WTC11 (cell line): ENCODE results near the gene DCLK1. TPM values are rescaled to one million over a fixed set of nuclear protein-coding genes. Genes with fewer than 3 reads are reported as not detected.

ENCODE experiments used
- ATAC-seq: fragments of 200-7000 bp; cut with Tn5 transposase; 2 replicates; pipeline ENCODE4 v1.10.0; 2021; ENCODE audit warnings: mild to moderate bottlenecking, moderate library complexity
- CTCF ChIA-PET: fragments of 300-600 bp; sonication (Branson Sonifier 250); formaldehyde crosslinking; loops from one replicate; lab custom pipeline; 2021; ENCODE audit warnings: antibody characterized with exemption; lab: Charles Lee
- POLR2A ChIA-PET: fragments of 350-600 bp; sonication (Branson Sonifier 250); formaldehyde crosslinking; loops from one replicate; lab custom pipeline; 2021; ENCODE audit warnings: antibody characterized with exemption; lab: Charles Lee
- DNase-seq: peaks from one replicate; pipeline ENCODE4 v3.0.0; 2021; ENCODE audit warnings: low spot score
- H3K27ac Mint-ChIP-seq: 2 replicates; pipeline ENCODE4 v1.8.0; 2021; ENCODE audit warnings: mixed read lengths
- H3K27me3 Mint-ChIP-seq: 2 replicates; pipeline ENCODE4 v1.8.0; 2021; ENCODE audit warnings: low read depth, mild to moderate bottlenecking, moderate library complexity, mixed read lengths
- H3K36me3 Mint-ChIP-seq: 2 replicates; pipeline ENCODE4 v1.8.0; 2021; ENCODE audit warnings: mixed read lengths
- H3K4me1 Mint-ChIP-seq: 2 replicates; pipeline ENCODE4 v1.8.0; 2022; ENCODE audit warnings: mixed read lengths
- H3K4me3 Mint-ChIP-seq: 2 replicates; pipeline ENCODE4 v1.8.0; 2021; ENCODE audit warnings: mild to moderate bottlenecking, moderate library complexity, mixed read lengths
- H3K9me3 Mint-ChIP-seq: 2 replicates; pipeline ENCODE4 v1.8.0; 2021; ENCODE audit warnings: mixed read lengths
- CREB1 ChIP-seq: sonication (generic); formaldehyde crosslinking; IDR thresholded peaks from 2 replicates; pipeline ENCODE4 v1.8.0; 2023; ENCODE audit warnings: mild to moderate bottlenecking, missing genetic modification reagents
- ELF4 ChIP-seq: sonication (generic); formaldehyde crosslinking; IDR thresholded peaks from 2 replicates; pipeline ENCODE4 v1.8.1; 2022; ENCODE audit warnings: low read depth, mild to moderate bottlenecking, moderate library complexity, missing genetic modification reagents
- ESRRA ChIP-seq: sonication (generic); formaldehyde crosslinking; IDR thresholded peaks from 2 replicates; pipeline ENCODE4 v1.8.1; 2022; ENCODE audit warnings: mild to moderate bottlenecking, missing genetic modification reagents, borderline replicate concordance
- GTF2I ChIP-seq: fragments of 250-450 bp; sonication (Bioruptor Pico); conservative IDR thresholded peaks from 2 replicates; pipeline ENCODE4 v1.4.0; 2021; ENCODE audit warnings: mild to moderate bottlenecking
- MYBL2 ChIP-seq: sonication (generic); formaldehyde crosslinking; IDR thresholded peaks from 2 replicates; pipeline ENCODE4 v1.8.1; 2023; ENCODE audit warnings: mild to moderate bottlenecking, moderate library complexity, missing genetic modification reagents
- TEAD1 ChIP-seq: sonication (generic); formaldehyde crosslinking; IDR thresholded peaks from 2 replicates; pipeline ENCODE4 v1.8.0; 2022; ENCODE audit warnings: mild to moderate bottlenecking, missing genetic modification reagents
- ZNF219 ChIP-seq: sonication (generic); formaldehyde crosslinking; IDR thresholded peaks from 2 replicates; pipeline ENCODE4 v1.8.0; 2023; ENCODE audit warnings: missing genetic modification reagents, mild to moderate bottlenecking, borderline replicate concordance
- ZNF232 ChIP-seq: sonication (generic); formaldehyde crosslinking; IDR thresholded peaks from 2 replicates; pipeline ENCODE4 v1.8.0; 2022; ENCODE audit warnings: mild to moderate bottlenecking, missing genetic modification reagents
- ZNF416 ChIP-seq: fragments of 250-450 bp; sonication (Bioruptor Pico); IDR thresholded peaks from 2 replicates; pipeline ENCODE4 v1.9.0; 2021; ENCODE audit warnings: mild to moderate bottlenecking, inconsistent platforms
- total RNA-seq: library from RNA; stranded (reverse); gene quantifications from 3 replicates; pipeline ENCODE4 v1.2.3, GENCODE V29; 2021
- TF ChIP-seq, protein P1 (sequence below): sonication (generic); formaldehyde crosslinking; IDR thresholded peaks from 2 replicates; pipeline ENCODE4 v1.8.0; 2022; ENCODE audit warnings: missing genetic modification reagents
- TF ChIP-seq, protein P2 (sequence below): sonication (generic); formaldehyde crosslinking; IDR thresholded peaks from 2 replicates; pipeline ENCODE4 v1.8.0; 2022; ENCODE audit warnings: mild to moderate bottlenecking, missing genetic modification reagents
- TF ChIP-seq, protein P3 (sequence below): sonication (generic); formaldehyde crosslinking; IDR thresholded peaks from 2 replicates; pipeline ENCODE4 v1.8.1; 2023; ENCODE audit warnings: mild to moderate bottlenecking, missing genetic modification reagents, borderline replicate concordance
- TF ChIP-seq, protein P4 (sequence below): fragments of 250-450 bp; sonication (Bioruptor Pico); IDR thresholded peaks from 2 replicates; pipeline ENCODE4 v1.9.0; 2021; ENCODE audit warnings: mild to moderate bottlenecking

Gene DCLK1
- total RNA-seq, 1 experiment from 2014 or later: 18.5 TPM

DNA sequence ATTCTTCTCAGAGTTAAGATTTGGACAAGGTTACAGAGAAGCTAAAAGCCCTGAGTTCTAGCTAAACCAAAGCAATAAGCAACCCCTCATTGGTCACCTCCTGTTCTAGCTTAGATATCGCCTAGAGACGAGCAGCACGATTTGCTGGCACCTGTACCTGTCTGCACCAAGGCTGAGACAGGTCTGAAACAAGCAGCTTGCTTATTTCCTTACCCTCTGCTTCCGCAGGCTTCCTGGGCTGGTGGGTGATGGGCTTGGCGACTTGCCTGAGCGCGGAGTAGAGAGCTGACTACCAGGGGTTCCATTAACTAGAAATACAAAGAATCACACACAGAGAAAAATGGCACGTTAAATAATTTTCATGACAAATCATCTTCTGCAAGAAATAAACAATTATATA is 276.9 kb downstream of the DCLK1 start (continued):
- TF ChIP-seq, protein P1, sequence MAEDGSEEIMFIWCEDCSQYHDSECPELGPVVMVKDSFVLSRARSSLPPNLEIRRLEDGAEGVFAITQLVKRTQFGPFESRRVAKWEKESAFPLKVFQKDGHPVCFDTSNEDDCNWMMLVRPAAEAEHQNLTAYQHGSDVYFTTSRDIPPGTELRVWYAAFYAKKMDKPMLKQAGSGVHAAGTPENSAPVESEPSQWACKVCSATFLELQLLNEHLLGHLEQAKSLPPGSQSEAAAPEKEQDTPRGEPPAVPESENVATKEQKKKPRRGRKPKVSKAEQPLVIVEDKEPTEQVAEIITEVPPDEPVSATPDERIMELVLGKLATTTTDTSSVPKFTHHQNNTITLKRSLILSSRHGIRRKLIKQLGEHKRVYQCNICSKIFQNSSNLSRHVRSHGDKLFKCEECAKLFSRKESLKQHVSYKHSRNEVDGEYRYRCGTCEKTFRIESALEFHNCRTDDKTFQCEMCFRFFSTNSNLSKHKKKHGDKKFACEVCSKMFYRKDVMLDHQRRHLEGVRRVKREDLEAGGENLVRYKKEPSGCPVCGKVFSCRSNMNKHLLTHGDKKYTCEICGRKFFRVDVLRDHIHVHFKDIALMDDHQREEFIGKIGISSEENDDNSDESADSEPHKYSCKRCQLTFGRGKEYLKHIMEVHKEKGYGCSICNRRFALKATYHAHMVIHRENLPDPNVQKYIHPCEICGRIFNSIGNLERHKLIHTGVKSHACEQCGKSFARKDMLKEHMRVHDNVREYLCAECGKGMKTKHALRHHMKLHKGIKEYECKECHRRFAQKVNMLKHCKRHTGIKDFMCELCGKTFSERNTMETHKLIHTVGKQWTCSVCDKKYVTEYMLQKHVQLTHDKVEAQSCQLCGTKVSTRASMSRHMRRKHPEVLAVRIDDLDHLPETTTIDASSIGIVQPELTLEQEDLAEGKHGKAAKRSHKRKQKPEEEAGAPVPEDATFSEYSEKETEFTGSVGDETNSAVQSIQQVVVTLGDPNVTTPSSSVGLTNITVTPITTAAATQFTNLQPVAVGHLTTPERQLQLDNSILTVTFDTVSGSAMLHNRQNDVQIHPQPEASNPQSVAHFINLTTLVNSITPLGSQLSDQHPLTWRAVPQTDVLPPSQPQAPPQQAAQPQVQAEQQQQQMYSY (CRISPR knock-in tag): no peak
- TF ChIP-seq MYBL2 (CRISPR knock-in tag) (no peak), ZNF416 (CRISPR knock-in tag) (no peak), GTF2I (CRISPR knock-in tag) (no peak), ESRRA (CRISPR knock-in tag) (no peak), ZNF232 (no peak), TEAD1 (CRISPR knock-in tag) (no peak), ELF4 (CRISPR knock-in tag) (no peak)
- TF ChIP-seq, protein P2, sequence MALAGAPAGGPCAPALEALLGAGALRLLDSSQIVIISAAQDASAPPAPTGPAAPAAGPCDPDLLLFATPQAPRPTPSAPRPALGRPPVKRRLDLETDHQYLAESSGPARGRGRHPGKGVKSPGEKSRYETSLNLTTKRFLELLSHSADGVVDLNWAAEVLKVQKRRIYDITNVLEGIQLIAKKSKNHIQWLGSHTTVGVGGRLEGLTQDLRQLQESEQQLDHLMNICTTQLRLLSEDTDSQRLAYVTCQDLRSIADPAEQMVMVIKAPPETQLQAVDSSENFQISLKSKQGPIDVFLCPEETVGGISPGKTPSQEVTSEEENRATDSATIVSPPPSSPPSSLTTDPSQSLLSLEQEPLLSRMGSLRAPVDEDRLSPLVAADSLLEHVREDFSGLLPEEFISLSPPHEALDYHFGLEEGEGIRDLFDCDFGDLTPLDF: no peak
- TF ChIP-seq, all 79 proteins: peak for 0

DNA sequence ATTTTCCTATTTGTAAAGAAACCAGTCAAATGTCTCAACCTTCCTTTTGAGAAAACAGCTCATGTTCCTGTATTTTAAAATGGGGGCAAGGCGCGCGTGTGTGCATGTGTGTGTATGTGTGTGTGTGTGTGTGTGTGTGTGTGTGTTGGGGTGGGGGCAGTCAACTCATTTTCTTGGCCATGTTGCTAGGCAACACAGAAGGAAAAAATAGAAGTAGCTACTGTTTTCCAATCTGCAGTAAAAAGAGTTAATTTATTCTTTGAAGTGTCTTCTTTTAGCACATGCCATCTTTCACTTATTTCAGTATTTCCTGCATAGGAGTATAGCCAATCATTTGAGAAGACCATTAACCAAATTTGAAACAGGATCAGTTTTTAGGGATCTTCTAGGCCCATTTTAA is 279.3 kb downstream of the DCLK1 start:
- TF ChIP-seq MYBL2 (CRISPR knock-in tag) (no peak), TEAD1 (CRISPR knock-in tag) (no peak), CREB1 (CRISPR knock-in tag) (no peak), ZNF219 (CRISPR knock-in tag) (no peak)
- TF ChIP-seq, protein P3, sequence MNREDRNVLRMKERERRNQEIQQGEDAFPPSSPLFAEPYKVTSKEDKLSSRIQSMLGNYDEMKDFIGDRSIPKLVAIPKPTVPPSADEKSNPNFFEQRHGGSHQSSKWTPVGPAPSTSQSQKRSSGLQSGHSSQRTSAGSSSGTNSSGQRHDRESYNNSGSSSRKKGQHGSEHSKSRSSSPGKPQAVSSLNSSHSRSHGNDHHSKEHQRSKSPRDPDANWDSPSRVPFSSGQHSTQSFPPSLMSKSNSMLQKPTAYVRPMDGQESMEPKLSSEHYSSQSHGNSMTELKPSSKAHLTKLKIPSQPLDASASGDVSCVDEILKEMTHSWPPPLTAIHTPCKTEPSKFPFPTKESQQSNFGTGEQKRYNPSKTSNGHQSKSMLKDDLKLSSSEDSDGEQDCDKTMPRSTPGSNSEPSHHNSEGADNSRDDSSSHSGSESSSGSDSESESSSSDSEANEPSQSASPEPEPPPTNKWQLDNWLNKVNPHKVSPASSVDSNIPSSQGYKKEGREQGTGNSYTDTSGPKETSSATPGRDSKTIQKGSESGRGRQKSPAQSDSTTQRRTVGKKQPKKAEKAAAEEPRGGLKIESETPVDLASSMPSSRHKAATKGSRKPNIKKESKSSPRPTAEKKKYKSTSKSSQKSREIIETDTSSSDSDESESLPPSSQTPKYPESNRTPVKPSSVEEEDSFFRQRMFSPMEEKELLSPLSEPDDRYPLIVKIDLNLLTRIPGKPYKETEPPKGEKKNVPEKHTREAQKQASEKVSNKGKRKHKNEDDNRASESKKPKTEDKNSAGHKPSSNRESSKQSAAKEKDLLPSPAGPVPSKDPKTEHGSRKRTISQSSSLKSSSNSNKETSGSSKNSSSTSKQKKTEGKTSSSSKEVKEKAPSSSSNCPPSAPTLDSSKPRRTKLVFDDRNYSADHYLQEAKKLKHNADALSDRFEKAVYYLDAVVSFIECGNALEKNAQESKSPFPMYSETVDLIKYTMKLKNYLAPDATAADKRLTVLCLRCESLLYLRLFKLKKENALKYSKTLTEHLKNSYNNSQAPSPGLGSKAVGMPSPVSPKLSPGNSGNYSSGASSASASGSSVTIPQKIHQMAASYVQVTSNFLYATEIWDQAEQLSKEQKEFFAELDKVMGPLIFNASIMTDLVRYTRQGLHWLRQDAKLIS (CRISPR knock-in tag): no peak
- TF ChIP-seq, protein P4, sequence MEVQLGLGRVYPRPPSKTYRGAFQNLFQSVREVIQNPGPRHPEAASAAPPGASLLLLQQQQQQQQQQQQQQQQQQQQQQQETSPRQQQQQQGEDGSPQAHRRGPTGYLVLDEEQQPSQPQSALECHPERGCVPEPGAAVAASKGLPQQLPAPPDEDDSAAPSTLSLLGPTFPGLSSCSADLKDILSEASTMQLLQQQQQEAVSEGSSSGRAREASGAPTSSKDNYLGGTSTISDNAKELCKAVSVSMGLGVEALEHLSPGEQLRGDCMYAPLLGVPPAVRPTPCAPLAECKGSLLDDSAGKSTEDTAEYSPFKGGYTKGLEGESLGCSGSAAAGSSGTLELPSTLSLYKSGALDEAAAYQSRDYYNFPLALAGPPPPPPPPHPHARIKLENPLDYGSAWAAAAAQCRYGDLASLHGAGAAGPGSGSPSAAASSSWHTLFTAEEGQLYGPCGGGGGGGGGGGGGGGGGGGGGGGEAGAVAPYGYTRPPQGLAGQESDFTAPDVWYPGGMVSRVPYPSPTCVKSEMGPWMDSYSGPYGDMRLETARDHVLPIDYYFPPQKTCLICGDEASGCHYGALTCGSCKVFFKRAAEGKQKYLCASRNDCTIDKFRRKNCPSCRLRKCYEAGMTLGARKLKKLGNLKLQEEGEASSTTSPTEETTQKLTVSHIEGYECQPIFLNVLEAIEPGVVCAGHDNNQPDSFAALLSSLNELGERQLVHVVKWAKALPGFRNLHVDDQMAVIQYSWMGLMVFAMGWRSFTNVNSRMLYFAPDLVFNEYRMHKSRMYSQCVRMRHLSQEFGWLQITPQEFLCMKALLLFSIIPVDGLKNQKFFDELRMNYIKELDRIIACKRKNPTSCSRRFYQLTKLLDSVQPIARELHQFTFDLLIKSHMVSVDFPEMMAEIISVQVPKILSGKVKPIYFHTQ (CRISPR knock-in tag): no peak
- H3K4me3 Mint-ChIP-seq: no peak overlapping the region
- CTCF ChIA-PET: interaction anchor here (1.4 kb wide), 1 partner anchor 33 kb away, joined by 4 read pairs; no protein-coding TSS in a partner anchor
- no peaks in the 10 kb centered on the region for H3K27me3 Mint-ChIP-seq
- DNase-seq (no peak), ATAC-seq (no peak)
- POLR2A ChIA-PET: no interaction called here
- H3K27ac Mint-ChIP-seq: no peak overlapping the region
- H3K36me3 Mint-ChIP-seq: peaks cover 14% of the 10 kb centered on the region
- no peaks in the 10 kb centered on the region for H3K9me3 Mint-ChIP-seq
- H3K4me1 Mint-ChIP-seq: peaks cover 64% of the 10 kb centered on the region
